ENCODE measurements around the gene ATG10.

- TF ChIP-seq EZH2 (IDR thresholded peaks at IDR 0.05; ENCODE audit: low read length, unreplicated experiment) = no peak
- TF ChIP-seq, protein P1, sequence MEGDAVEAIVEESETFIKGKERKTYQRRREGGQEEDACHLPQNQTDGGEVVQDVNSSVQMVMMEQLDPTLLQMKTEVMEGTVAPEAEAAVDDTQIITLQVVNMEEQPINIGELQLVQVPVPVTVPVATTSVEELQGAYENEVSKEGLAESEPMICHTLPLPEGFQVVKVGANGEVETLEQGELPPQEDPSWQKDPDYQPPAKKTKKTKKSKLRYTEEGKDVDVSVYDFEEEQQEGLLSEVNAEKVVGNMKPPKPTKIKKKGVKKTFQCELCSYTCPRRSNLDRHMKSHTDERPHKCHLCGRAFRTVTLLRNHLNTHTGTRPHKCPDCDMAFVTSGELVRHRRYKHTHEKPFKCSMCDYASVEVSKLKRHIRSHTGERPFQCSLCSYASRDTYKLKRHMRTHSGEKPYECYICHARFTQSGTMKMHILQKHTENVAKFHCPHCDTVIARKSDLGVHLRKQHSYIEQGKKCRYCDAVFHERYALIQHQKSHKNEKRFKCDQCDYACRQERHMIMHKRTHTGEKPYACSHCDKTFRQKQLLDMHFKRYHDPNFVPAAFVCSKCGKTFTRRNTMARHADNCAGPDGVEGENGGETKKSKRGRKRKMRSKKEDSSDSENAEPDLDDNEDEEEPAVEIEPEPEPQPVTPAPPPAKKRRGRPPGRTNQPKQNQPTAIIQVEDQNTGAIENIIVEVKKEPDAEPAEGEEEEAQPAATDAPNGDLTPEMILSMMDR (conservative IDR thresholded peaks at IDR 0.05; ENCODE audit: low read depth, low read length) = no peak
Observed at GRCh38 chr5:82151662-82152061, 179.8 kb downstream of the ATG10 start.
